Measurements from ENCODE around the gene FBXO34.

The FBXO34 gene

GRCh38 chr14:55314449-55314848 is 43.2 kb downstream of the FBXO34 start:
- no peak for DNase-seq (ENCODE audit: low read depth)
- TF ChIP-seq CTCF (IDR thresholded peaks at IDR 0.05; ENCODE audit: low read depth, low read length, missing control alignments): no peak
- in situ Hi-C loops (cut with HindIII; ENCODE audit: low sequenced_read_pairs): no loop called here
- H3K4me3 ChIP-seq (ENCODE audit: low read depth, low read length): no peak overlapping the region

GRCh38 chr14:55316564-55316963 is 45.3 kb downstream of the FBXO34 start:
- in situ Hi-C loops (cut with HindIII; ENCODE audit: low sequenced_read_pairs): no loop called here
- no peak overlapping the region for H3K4me3 ChIP-seq (ENCODE audit: low read depth, low read length)
- no peak for TF ChIP-seq CTCF (IDR thresholded peaks at IDR 0.05; ENCODE audit: low read depth, low read length, missing control alignments)
- no peak for DNase-seq (ENCODE audit: low read depth)

GRCh38 chr14:55317542-55318306 is 46.5 kb downstream of the FBXO34 start:
- no peak overlapping the region for H3K4me3 ChIP-seq (ENCODE audit: low read depth, low read length)
- in situ Hi-C loops (cut with HindIII; ENCODE audit: low sequenced_read_pairs): no loop called here
- no peak for DNase-seq (ENCODE audit: low read depth)
- no peak for TF ChIP-seq CTCF (IDR thresholded peaks at IDR 0.05; ENCODE audit: low read depth, low read length, missing control alignments)

GRCh38 chr14:55318694-55319093 is 47.5 kb downstream of the FBXO34 start:
- no peak overlapping the region for H3K4me3 ChIP-seq (ENCODE audit: low read depth, low read length)
- no peak for TF ChIP-seq CTCF (IDR thresholded peaks at IDR 0.05; ENCODE audit: low read depth, low read length, missing control alignments)
- in situ Hi-C loops (cut with HindIII; ENCODE audit: low sequenced_read_pairs): no loop called here
- DNase-seq (ENCODE audit: low read depth): no peak

- no peak overlapping the region for H3K4me3 ChIP-seq (ENCODE audit: low read depth, low read length)
- DNase-seq (ENCODE audit: low read depth): no peak
- TF ChIP-seq CTCF (IDR thresholded peaks at IDR 0.05; ENCODE audit: low read depth, low read length, missing control alignments): no peak
- in situ Hi-C loops (cut with HindIII; ENCODE audit: low sequenced_read_pairs): no loop called here
Observed at GRCh38 chr14:55323910-55324309, 52.7 kb downstream of the FBXO34 start.

- in situ Hi-C loops (cut with HindIII; ENCODE audit: low sequenced_read_pairs): no loop called here
- no peak overlapping the region for H3K4me3 ChIP-seq (ENCODE audit: low read depth, low read length)
- TF ChIP-seq CTCF (IDR thresholded peaks at IDR 0.05; ENCODE audit: low read depth, low read length, missing control alignments): no peak
- no peak for DNase-seq (ENCODE audit: low read depth)
Observed at GRCh38 chr14:55324812-55325211, 53.6 kb downstream of the FBXO34 start.

Data from astrocyte of the cerebellum (primary cell).